Erythroblast (primary cell): Measurements from ENCODE around the gene KIF18B.

Experiments
- GATA1 ChIP-seq: IDR thresholded peaks from 2 replicates; pipeline ENCODE4 v1.6.1; 2011; ENCODE audit warnings: low read depth, mild to moderate bottlenecking, control low read depth, low read length, moderate library complexity
- POLR2A ChIP-seq: IDR thresholded peaks from 2 replicates; pipeline ENCODE4 v1.6.1; 2011; ENCODE audit warnings: mild to moderate bottlenecking, low read length

GRCh38 chr17:44912763-44913544 lies 34.6 kb downstream of the KIF18B start:
- TF ChIP-seq POLR2A, result no peak
- TF ChIP-seq GATA1, result no peak
